ENCODE measurements around the gene CFAP47.

Gene CFAP47

GRCh38 chrX:36241397-36241796, 321.9 kb downstream of the CFAP47 start:
- TF ChIP-seq, protein P1, sequence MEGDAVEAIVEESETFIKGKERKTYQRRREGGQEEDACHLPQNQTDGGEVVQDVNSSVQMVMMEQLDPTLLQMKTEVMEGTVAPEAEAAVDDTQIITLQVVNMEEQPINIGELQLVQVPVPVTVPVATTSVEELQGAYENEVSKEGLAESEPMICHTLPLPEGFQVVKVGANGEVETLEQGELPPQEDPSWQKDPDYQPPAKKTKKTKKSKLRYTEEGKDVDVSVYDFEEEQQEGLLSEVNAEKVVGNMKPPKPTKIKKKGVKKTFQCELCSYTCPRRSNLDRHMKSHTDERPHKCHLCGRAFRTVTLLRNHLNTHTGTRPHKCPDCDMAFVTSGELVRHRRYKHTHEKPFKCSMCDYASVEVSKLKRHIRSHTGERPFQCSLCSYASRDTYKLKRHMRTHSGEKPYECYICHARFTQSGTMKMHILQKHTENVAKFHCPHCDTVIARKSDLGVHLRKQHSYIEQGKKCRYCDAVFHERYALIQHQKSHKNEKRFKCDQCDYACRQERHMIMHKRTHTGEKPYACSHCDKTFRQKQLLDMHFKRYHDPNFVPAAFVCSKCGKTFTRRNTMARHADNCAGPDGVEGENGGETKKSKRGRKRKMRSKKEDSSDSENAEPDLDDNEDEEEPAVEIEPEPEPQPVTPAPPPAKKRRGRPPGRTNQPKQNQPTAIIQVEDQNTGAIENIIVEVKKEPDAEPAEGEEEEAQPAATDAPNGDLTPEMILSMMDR (IDR thresholded peaks at IDR 0.05; ENCODE audit: low read length, missing control alignments) = no peak
- no peak for DNase-seq (ENCODE audit: low read depth)
- no peak overlapping the region for H3K4me3 ChIP-seq (replicated peaks; ENCODE audit: low read depth, low read length)

- DNase-seq (ENCODE audit: low read depth) = no peak
- no peak overlapping the region for H3K4me3 ChIP-seq (replicated peaks; ENCODE audit: low read depth, low read length)
- TF ChIP-seq, protein P1 (IDR thresholded peaks at IDR 0.05; ENCODE audit: low read length, missing control alignments) = no peak
Observed at GRCh38 chrX:36266155-36266554, 346.6 kb downstream of the CFAP47 start.

DNA sequence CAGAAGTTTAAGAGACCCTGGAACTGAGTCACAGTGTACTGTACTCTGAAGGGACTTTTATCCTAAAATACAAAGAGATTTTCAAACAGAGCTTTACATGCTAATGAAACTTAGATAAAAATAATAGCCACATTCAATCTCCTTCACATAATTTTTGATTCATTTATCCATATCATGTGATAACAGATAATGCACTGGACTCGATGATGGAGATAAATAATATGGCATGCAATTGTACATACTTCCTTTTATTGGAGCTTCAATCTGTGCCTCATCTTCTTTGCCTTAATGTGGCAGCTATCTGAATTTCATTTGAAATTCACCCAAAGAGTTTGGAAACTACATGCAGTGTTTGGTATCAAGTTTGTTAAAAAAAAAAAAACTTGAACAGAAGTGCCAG, 390.6 kb downstream of the CFAP47 start:
- no peak overlapping the region for H3K4me3 ChIP-seq (replicated peaks; ENCODE audit: low read depth, low read length)
- TF ChIP-seq, protein P1 (IDR thresholded peaks at IDR 0.05; ENCODE audit: low read length, missing control alignments) = no peak
- no peak for DNase-seq (ENCODE audit: low read depth)

DNA sequence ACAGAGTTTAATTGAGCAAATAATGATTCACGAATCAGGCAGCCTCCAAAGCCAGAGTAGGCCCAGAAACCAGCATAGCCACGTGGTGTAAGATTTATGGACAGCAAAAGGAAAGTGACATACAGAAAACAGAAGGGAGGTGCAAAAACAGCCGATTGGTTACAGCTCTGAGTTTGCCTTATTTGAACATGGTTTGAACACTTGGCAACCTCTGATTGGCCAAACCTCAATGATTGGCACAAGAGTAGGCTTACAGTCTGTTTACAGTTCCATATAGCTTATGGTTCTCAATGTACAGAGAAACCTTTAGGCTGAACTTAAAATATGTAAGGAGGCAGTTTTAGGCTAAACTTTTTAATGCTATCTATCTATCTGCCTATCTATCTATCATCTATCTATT, 394.8 kb downstream of the CFAP47 start:
- TF ChIP-seq, protein P1 (IDR thresholded peaks at IDR 0.05; ENCODE audit: low read length, missing control alignments) = no peak
- no peak overlapping the region for H3K4me3 ChIP-seq (replicated peaks; ENCODE audit: low read depth, low read length)
- DNase-seq (ENCODE audit: low read depth) = no peak

- H3K4me3 ChIP-seq (replicated peaks; ENCODE audit: low read depth, low read length) = no peak overlapping the region
- TF ChIP-seq, protein P1 (IDR thresholded peaks at IDR 0.05; ENCODE audit: low read length, missing control alignments) = no peak
- no peak for DNase-seq (ENCODE audit: low read depth)
Observed at GRCh38 chrX:36334572-36334971, 415.0 kb downstream of the CFAP47 start.

DNA sequence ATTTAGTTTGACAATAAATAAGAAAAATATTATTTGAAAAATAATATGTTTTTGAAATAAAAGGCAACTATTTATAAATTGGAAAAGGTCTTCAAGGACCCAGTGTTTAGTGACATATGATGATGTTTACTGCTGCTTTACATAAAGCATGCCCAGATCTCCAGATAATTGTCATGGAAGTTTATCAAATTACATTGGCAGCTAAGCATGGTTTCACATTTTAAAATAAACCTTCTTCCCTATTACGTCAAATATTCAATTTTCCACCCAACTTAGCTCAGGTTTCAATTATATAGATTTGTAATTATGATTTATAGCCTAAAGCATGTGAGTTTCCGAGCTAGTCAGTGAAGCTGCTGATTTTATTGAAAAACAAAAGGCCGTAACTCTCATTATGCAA, 417.2 kb downstream of the CFAP47 start:
- TF ChIP-seq, protein P1 (IDR thresholded peaks at IDR 0.05; ENCODE audit: low read length, missing control alignments) = no peak
- DNase-seq (ENCODE audit: low read depth) = no peak
- H3K4me3 ChIP-seq (replicated peaks; ENCODE audit: low read depth, low read length) = no peak overlapping the region

DNA sequence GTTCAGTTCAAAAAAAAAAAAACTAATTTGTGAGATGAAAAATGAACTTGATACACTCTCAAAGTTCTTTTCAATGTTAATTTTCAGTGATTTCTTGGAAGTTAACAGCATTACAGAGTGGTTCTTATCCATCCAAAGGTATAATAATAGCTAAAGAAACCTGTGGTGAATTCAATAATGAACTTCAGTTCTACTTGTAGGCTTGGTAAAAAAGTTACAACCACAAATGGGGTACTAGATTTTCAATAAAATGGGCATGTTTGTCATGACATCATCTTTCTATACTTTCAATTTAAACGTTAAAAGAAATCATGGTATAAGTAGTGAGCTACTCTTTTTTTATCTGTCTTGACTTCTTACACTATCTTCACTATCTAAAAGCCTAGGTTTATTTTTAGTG, 424.8 kb downstream of the CFAP47 start:
- no peak for DNase-seq (ENCODE audit: low read depth)
- H3K4me3 ChIP-seq (replicated peaks; ENCODE audit: low read depth, low read length) = no peak overlapping the region
- TF ChIP-seq, protein P1 (IDR thresholded peaks at IDR 0.05; ENCODE audit: low read length, missing control alignments) = no peak

Data from fibroblast of pulmonary artery (primary cell).